Pancreas (tissue), 10 donors: ENCODE data around the gene SH2D2A. TPM values are rescaled to one million over a fixed set of nuclear protein-coding genes. Genes with fewer than 3 reads are reported as not detected.

Source experiments
- ATAC-seq, 4 donors: fragments of 200-7000 bp; cut with Tn5 transposase; one replicate each; pipeline versions ENCODE4 v1.8.0 to v1.9.1; 2020; ENCODE audit warnings: mild to moderate bottlenecking in 4 of 4, moderate library complexity in 4 of 4
- DNase-seq, 6 donors: peaks; one replicate each; pipeline ENCODE4 v3.0.0-alpha.2; 2020
- FAIRE-seq: peaks from 2 replicates; lab custom pipeline; 2012; peaks lifted over from hg19 to GRCh38; lab: Jason Lieb, UNC
- H3K27ac ChIP-seq, 4 donors: fragments of 200-600 bp; sonication (generic); 1 replicate in 3 of 4; 2 replicates in 1 of 4; pipeline versions ENCODE4 v1.5.0 to v1.8.0; 2020
- H3K27me3 ChIP-seq, 4 donors: fragments of 200-600 bp; one replicate each; pipeline ENCODE4 v1.8.0; 2021
- H3K36me3 ChIP-seq, 3 donors: fragments of 200-600 bp; sonication (generic) in 1 of 3; one replicate each; pipeline versions ENCODE4 v1.5.0 to v1.8.0; 2020 to 2021
- H3K4me1 ChIP-seq, 3 donors: fragments of 200-600 bp; one replicate each; pipeline ENCODE4 v1.8.0; 2021
- H3K4me3 ChIP-seq, 4 donors: fragments of 200-600 bp; sonication (generic) in 2 of 4; one replicate each; pipeline versions ENCODE4 v1.5.0 to v1.8.0; 2020 to 2021
- H3K9me3 ChIP-seq, 4 donors: fragments of 200-600 bp; one replicate each; pipeline ENCODE4 v1.8.0; 2021
- WGBS, 2 donors: extraction: QIAGEN DNeasy Blood & Tissue Kit; methylation state at CpG; one replicate each; pipeline ENCODE4 v1.1.7; 2013; 5-methylcytosine and 5-hydroxymethylcytosine counted together
- intact Hi-C, 3 donors: fragments of 100-400 bp; cut with DNase I; formaldehyde crosslinking; loops; one replicate each; pipeline versions ENCODE4 v1.11.1 to v1.14.2; 2022
- polyA plus RNA-seq, 2 donors: library from polyadenylated mRNA; stranded (reverse); fragments of 200-250 nt; gene quantifications; one replicate each; pipeline ENCODE4 v1.2.3, GENCODE V29; 2013
- total RNA-seq, 6 donors: library from RNA; stranded (reverse); fragmentation: NEBNext Ultra II Directional in 4 of 6; extraction: Animal tissue kit (Norgen Biotek cat#: 25700) in 4 of 6; gene quantifications; one replicate each; pipeline versions ENCODE4 v1.2.1 to v1.2.4, GENCODE V29; 2021 to 2023
- TF ChIP-seq, protein P1 (sequence below), 4 donors: fragments of 200-600 bp; sonication (generic) in 3 of 4; IDR thresholded peaks; one replicate each; pipeline versions ENCODE4 v1.5.0 to v1.8.0; 2021; ENCODE audit warnings: antibody characterized with exemption in 4 of 4
- donor health status: healthy with polysubstance abuse.
- donor health status: DM: no; HTN: no; CAD: no; lungs with moderate emphysema.
- donor health status: DM: no; HTN: no; CAD: no.
- donor health status: control.
- donor health status: control.
- donor health status: Bipolar disorder and iron deficiency.
- donor health status: DM: yes; HTN: yes; CAD: no.
- donor health status: DM: no; HTN: no; CAD: no.
- donor health status: DM: no; HTN: no; CAD: no.
- donor health status: DM: yes; HTN: yes; CAD: no.

Gene SH2D2A
- total and polyA plus RNA-seq, 8 donors, result 0.16 to 1.5 (median 0.71) TPM

- WGBS, 2 donors, result 68 to 73% methylated on average over 3 of the region's 3 CpGs
- Histone ChIP-seq H3K36me3 (peaks cover 0 to 22% (median 5%) of the 10 kb centered on the region in 3 donors), H3K27me3 (no peaks in the 10 kb centered on the region), H3K4me3 (no peak overlapping the region), H3K9me3 (no peaks in the 10 kb centered on the region), H3K27ac (no peak overlapping the region), H3K4me1 (no peaks in the 10 kb centered on the region)
- FAIRE-seq, result no peak
- DNase-seq, result no peak
- intact Hi-C loops, result no loop called here
- TF ChIP-seq, protein P1, sequence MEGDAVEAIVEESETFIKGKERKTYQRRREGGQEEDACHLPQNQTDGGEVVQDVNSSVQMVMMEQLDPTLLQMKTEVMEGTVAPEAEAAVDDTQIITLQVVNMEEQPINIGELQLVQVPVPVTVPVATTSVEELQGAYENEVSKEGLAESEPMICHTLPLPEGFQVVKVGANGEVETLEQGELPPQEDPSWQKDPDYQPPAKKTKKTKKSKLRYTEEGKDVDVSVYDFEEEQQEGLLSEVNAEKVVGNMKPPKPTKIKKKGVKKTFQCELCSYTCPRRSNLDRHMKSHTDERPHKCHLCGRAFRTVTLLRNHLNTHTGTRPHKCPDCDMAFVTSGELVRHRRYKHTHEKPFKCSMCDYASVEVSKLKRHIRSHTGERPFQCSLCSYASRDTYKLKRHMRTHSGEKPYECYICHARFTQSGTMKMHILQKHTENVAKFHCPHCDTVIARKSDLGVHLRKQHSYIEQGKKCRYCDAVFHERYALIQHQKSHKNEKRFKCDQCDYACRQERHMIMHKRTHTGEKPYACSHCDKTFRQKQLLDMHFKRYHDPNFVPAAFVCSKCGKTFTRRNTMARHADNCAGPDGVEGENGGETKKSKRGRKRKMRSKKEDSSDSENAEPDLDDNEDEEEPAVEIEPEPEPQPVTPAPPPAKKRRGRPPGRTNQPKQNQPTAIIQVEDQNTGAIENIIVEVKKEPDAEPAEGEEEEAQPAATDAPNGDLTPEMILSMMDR (IDR thresholded peaks at IDR 0.05), result no peak
- ATAC-seq, result no peak
Observed at GRCh38 chr1:156804026-156804425, 12.6 kb downstream of the SH2D2A start.

DNA sequence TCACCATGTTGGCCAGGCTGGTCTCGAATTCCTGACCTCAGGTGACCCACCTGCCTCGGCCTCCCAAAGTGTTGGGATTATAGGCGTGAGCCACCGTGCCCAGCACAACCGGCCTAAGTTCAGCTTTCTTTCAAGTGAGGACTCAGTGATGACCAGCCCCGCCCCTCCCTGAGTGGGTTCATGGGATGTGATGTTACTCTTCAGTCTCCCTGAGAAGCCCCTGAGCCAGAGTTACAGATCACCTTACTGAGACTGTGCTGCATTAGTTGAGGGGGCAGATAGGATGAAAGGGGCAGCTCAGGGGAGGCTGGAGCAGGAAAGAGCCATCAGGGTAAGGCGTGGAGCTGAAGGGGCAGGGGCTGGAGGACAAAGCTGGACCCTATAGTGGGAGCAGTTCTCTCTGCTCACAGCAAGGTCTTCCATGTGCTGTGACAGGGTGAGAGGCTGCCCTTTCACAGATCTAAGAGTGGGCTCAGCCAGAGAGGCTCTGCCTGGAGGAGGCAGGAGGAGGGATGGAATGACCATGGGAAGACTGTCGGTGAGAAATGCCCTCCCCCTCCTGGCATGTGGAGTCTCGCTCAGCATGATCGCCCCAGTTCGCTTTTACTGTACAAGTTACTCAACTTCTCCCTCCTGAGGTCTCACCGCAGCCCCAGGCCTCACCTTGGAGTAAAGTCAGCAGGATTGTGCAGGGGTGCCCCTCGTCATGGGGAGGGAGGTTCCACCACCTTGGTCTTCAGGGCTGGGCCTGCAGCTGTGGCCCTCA is 13.4 kb downstream of the SH2D2A start:
- H3K27ac ChIP-seq, result no peak overlapping the region
- no peak overlapping the region for H3K4me3 ChIP-seq
- H3K4me1 ChIP-seq, result no peaks in the 10 kb centered on the region
- TF ChIP-seq, protein P1 (IDR thresholded peaks at IDR 0.05), result no peak
- intact Hi-C loops, result no loop called here
- H3K36me3 ChIP-seq, result peaks cover 2 to 28% (median 5%) of the 10 kb centered on the region in 3 donors
- no peak for FAIRE-seq
- no peak for ATAC-seq
- H3K27me3 ChIP-seq, result no peaks in the 10 kb centered on the region
- H3K9me3 ChIP-seq, result no peaks in the 10 kb centered on the region
- WGBS, 2 donors, result 80 to 86% methylated on average over 13 of the region's 13 CpGs
- DNase-seq, result no peak

DNA sequence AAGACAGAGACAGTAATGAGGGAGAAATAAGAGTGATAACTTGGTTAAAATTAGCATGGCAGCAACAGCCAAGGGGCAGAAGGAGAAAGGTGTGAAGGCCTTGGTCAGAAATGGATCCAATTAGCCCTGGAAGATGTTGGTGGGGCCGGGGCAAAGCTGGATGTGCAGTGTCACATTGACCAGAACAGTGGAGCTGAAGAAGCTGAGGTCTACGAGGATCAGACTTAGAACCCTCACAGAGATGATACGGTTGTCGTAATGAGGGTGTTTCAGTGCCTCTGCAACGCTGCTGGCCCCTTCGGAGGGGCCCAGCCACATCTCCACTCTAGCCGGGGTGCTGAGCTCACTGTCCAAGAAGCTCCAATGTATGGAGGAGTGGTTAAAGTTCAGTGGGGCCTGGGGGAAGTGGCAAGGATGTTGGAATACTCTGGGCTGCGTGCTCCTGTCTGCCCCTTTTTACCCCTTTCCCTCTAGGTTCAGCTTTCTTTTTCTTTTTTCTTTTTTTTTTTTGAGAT is 14.2 kb downstream of the SH2D2A start:
- TF ChIP-seq, protein P1 (IDR thresholded peaks at IDR 0.05), result no peak
- no peaks in the 10 kb centered on the region for H3K4me1 ChIP-seq
- WGBS, 2 donors, result 92 to 94% methylated on average over 8 of the region's 8 CpGs
- H3K27me3 ChIP-seq, result no peaks in the 10 kb centered on the region
- FAIRE-seq (no peak), DNase-seq (no peak), ATAC-seq (no peak)
- H3K4me3 ChIP-seq, result no peak overlapping the region
- H3K27ac ChIP-seq, result no peak overlapping the region
- peaks cover 5 to 36% (median 10%) of the 10 kb centered on the region in 3 donors for H3K36me3 ChIP-seq
- intact Hi-C loops, result no loop called here
- H3K9me3 ChIP-seq, result no peaks in the 10 kb centered on the region

DNA sequence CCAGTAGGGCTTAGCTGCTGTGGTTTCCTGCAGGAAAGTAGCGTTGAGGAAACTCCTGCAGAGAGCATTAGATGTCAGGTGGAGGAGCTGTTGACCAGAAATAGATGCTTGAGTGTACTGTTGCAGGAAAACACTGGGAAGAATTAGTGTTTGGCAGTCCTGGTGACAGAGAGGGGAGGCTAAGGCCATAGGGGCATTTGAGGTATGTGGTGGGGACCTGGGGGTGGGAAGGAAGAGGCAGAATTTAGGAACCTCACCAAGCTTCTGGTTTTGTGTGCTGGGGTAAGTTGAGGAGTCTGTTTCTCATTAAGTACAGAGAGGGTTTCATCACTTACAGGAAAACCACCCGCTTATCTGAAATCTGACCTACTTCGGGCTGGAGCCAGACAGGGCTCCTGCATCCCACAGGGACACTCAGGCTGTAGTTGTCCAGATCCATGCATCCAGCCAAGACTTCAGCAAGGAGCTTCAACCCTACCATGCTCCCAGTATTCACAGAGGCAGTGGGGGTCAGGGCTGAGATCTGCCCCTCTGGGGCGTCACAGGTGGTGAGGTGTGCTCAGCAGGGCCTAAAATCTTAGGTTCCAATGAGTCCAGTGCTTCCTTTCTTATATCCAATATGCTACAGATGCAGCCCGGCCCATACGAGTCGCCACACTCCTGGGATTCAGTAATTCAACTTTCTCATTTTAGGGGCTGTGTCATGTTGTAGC is 15.1 kb downstream of the SH2D2A start:
- peak in 3 of 4 donors; percentile 27 to 51 (median 32) for ATAC-seq

More for the DNA sequence above, 15.1 kb downstream of the SH2D2A start:
- 74 to 80% methylated on average over 7 of the region's 7 CpGs for WGBS, 2 donors
- intact Hi-C loops, result no loop called here
- Histone ChIP-seq H3K27ac (no peak overlapping the region), H3K27me3 (no peaks in the 10 kb centered on the region), H3K9me3 (no peaks in the 10 kb centered on the region), H3K4me1 (no peaks in the 10 kb centered on the region), H3K36me3 (peaks cover 5 to 43% (median 11%) of the 10 kb centered on the region in 3 donors), H3K4me3 (no peak overlapping the region)
- FAIRE-seq (no peak), DNase-seq (no peak)
- TF ChIP-seq, protein P1 (IDR thresholded peaks at IDR 0.05), result no peak
